Thymus (tissue), 11 donors: ENCODE measurements around the gene CST5. TPM values are rescaled to one million over a fixed set of nuclear protein-coding genes. Genes with fewer than 3 reads are reported as not detected.
"Not testable (repeated sequence)": the region's sequence is repeated elsewhere in the genome, so short reads cannot be mapped to it uniquely, and the experiment has no call there.

ENCODE experiments used
- DNase-seq, 9 donors: peaks; one replicate each; pipeline ENCODE4 v3.0.0-alpha.2; 2013; ENCODE audit warnings: low spot score in 9 of 9, low read depth in 6 of 9, missing footprints in 1 of 9
- H3K27ac ChIP-seq, 2 donors: one replicate each; pipeline ENCODE4 v1.5.1; 2013; ENCODE audit warnings: control low read depth in 1 of 2, low read depth in 1 of 2, low read length in 1 of 2, mild to moderate bottlenecking in 1 of 2, moderate library complexity in 1 of 2
- H3K27me3 ChIP-seq, 2 donors: one replicate each; pipeline ENCODE4 v1.5.1; 2013; ENCODE audit warnings: low read length in 1 of 2; ENCODE audit not compliant: control insufficient read depth in 2 of 2, insufficient read depth in 1 of 2
- H3K36me3 ChIP-seq, 2 donors: one replicate each; pipeline ENCODE4 v1.5.1; 2013; ENCODE audit warnings: low read length in 1 of 2, mild to moderate bottlenecking in 1 of 2, moderate library complexity in 1 of 2; ENCODE audit not compliant: control insufficient read depth in 2 of 2, insufficient read depth in 2 of 2
- H3K4me1 ChIP-seq, 2 donors: one replicate each; pipeline ENCODE4 v1.5.1; 2013; ENCODE audit warnings: low read length in 2 of 2; ENCODE audit not compliant: control insufficient read depth in 2 of 2, insufficient read depth in 2 of 2
- H3K4me3 ChIP-seq, 2 donors: one replicate each; pipeline ENCODE4 v1.5.1; 2013; ENCODE audit warnings: low read length in 2 of 2, control low read depth in 1 of 2, mild to moderate bottlenecking in 1 of 2
- H3K9me3 ChIP-seq, 2 donors: one replicate each; pipeline ENCODE4 v1.5.1; 2013; ENCODE audit warnings: low read length in 1 of 2, mild to moderate bottlenecking in 1 of 2; ENCODE audit not compliant: control insufficient read depth in 2 of 2, insufficient read depth in 1 of 2
- WGBS: extraction: QIAGEN DNeasy Blood & Tissue Kit; methylation state at CpG from one replicate; pipeline ENCODE4 v1.1.7; 2013; 5-methylcytosine and 5-hydroxymethylcytosine counted together
- polyA plus RNA-seq: library from polyadenylated mRNA; stranded (reverse); fragments of 200-250 nt; gene quantifications from one replicate; pipeline ENCODE4 v1.2.3, GENCODE V29; 2013
- total RNA-seq: library from RNA; stranded (reverse); fragments of 120-200 nt; gene quantifications from one replicate; pipeline ENCODE4 v1.2.4, GENCODE V29; 2013
- donor health status: healthy.

Gene CST5
- total and polyA plus RNA-seq, 2 donors: 0.98 TPM; not detected in 1

DNA sequence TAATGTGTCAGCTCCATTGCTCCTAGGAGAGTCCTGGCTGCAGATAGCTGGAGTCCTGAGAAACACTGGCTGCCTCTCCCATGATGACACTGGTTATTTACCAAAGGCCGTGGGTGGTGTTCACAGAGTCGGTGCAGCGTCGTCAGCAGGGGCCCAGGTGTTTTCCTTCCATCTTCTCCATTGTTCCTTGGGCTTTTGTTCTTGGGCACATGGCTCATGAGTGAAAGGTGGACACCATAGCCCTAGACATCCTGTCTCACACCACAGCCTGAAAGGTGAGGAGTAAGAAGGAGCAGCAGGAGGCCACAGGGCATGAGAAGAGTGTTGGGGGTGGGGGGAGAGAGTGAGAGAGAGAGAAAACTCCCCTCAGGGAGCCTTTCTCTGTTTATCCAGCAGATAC lies 9.1 kb downstream of the CST5 start:
- 65% methylated on average over 4 of the region's 4 CpGs for WGBS
- Histone ChIP-seq H3K9me3 (no peaks in the 10 kb centered on the region), H3K27me3 (peaks cover 0 to 5% of the 10 kb centered on the region in 2 donors), H3K36me3 (no peaks in the 10 kb centered on the region), H3K4me1 (peaks cover 24 to 65% of the 10 kb centered on the region in 2 donors), H3K4me3 (no peak overlapping the region), H3K27ac (peak overlapping the region in 1 of 2 donors; percentile 58)
- no peak for DNase-seq

DNA sequence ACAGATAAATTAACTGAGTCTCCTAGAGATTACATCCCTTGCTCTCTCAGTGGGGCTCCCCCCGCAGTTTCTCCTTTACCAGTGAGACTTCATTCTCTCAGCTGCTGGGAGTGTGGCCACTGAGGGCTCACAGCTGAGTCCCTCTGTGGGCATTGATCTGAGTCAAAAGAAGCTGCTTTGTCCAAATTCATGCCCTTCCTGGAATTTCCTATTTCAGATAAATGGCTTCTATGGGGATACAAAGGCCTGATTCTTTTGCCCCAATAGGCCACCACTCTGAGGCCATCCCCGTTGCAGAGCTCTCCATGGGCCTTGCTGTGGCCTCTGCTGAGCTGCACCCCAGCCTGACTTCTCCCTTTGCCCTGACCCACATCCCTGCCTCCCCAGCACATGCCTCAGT lies 10.0 kb downstream of the CST5 start:
- H3K4me3 ChIP-seq: no peak overlapping the region
- H3K36me3 ChIP-seq: no peaks in the 10 kb centered on the region
- H3K9me3 ChIP-seq: no peaks in the 10 kb centered on the region
- peaks cover 16 to 55% of the 10 kb centered on the region in 2 donors for H3K4me1 ChIP-seq
- H3K27me3 ChIP-seq: peaks cover 0 to 5% of the 10 kb centered on the region in 2 donors
- H3K27ac ChIP-seq: no peak overlapping the region
- no peak for DNase-seq
- WGBS: 95% methylated on average over 2 of the region's 2 CpGs

DNA sequence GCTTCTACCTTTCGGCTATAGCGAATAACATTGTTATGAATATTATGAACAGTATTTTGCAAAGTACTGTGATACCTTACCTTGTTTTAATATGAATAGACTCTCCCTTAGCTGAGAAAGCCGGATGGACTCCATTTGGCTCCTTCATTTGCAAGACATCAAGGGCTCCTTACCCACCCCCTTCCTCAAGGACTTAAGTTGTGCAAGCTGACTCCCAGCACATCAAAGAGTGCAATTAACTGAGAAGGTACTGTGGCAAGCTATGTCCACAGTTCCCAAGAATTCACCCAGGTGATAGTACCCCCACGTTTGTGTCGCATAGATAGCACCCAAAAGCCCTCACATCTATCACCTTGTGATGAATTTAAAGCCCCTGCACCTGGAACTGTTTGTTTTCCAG lies 11.2 kb downstream of the CST5 start:
- peaks cover 7 to 44% of the 10 kb centered on the region in 2 donors for H3K4me1 ChIP-seq
- H3K36me3 ChIP-seq: no peaks in the 10 kb centered on the region
- peaks cover 0 to 5% of the 10 kb centered on the region in 2 donors for H3K27me3 ChIP-seq
- H3K9me3 ChIP-seq: no peaks in the 10 kb centered on the region
- no peak for DNase-seq
- H3K4me3 ChIP-seq: no peak overlapping the region
- H3K27ac ChIP-seq: no peak overlapping the region
- 64% methylated on average over 5 of the region's 5 CpGs for WGBS

DNA sequence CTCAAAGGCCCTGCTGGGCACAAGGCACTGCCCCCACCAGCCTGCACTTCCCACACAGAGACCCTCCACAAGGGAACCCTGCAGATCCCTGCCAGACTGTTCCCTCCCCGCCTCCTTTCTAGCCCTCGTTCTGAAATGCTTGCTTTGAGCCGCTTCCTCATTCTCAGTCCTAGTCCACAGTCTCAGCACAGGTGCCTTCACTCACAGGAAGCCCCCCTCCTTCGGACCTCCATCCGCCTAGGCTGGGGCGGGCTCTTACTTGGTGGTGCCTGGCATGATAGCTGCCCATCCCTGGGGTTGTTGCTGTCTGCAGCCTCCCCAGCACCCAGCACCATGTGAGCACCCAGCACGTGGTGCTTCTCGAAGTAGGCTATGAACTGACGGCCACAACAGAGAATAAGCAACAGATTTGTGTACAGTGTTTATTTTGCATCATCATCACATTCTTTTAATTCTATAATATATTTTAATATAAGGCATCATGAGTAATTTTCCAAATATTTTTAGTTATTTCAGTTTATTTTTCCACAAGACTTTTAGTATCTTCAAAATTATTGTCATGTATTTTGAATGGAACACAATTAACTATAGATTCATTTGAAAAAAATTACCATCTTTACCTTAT lies 12.3 kb downstream of the CST5 start:
- WGBS: 26% methylated on average over 9 of the region's 9 CpGs
- H3K9me3 ChIP-seq: no peaks in the 10 kb centered on the region

DNA sequence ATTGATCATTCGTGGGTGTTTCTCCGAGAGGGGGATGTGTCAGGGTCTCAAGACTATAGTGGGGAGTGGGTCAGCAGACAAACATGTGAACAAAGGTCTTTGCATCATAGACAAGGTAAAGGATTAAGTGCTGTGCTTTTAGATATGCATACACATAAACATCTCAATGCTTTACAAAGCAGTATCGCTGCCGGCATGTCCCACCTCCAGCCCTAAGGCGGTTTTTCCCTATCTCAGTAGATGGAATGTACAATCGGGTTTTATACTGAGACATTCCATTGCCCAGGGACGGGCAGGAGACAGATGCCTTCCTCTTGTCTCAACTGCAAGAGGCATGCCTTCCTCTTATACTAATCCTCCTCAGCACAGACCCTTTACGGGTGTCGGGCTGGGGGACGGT lies 18.8 kb downstream of the CST5 start:
- H3K27me3 ChIP-seq, H3K9me3 ChIP-seq, H3K4me1 ChIP-seq, H3K36me3 ChIP-seq, H3K4me3 ChIP-seq, DNase-seq, H3K27ac ChIP-seq: not testable (repeated sequence)
- WGBS: 70% methylated on average over 9 of the region's 10 CpGs

More for the DNA sequence above, 12.3 kb downstream of the CST5 start:
- H3K27ac ChIP-seq: peak overlapping the region; percentile 20 to 69
- no peak overlapping the region for H3K4me3 ChIP-seq
- peaks cover 0 to 5% of the 10 kb centered on the region in 2 donors for H3K27me3 ChIP-seq
- H3K36me3 ChIP-seq: no peaks in the 10 kb centered on the region
- DNase-seq: peak in 3 of 9 donors; percentile 45 to 56 (median 50)
- H3K4me1 ChIP-seq: peaks cover 5 to 39% of the 10 kb centered on the region in 2 donors

DNA sequence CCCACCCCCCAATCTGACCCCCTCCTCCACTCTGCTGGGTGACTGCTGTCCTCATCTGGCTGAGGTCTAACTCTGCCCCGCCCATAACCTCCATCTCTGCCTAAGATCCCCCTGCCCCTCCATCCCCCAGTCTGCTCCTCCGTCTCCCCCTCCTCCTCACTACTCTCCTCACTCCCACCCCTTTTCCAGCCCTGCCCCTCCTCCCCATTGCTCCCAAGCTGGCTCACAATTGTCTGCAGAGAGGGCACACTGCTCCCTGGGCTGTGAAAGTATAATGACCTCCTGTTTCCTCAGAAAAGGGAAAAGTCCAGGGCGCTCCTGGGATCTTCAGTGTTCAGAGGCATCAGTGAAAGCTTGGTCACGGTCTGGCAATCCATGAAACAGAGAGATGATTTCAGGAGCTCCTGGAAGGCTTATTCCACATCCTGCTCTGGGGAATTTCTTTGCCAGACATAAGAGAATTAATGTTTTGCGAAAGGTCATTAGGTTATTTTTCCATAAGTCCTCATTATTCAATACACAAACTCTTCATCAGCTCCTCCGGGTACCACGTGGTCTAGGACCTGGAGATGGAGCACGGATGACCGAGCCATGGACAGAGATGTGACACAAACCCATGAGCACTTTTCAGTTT lies 21.5 kb downstream of the CST5 start:
- Histone ChIP-seq H3K4me1 (no peaks in the 10 kb centered on the region), H3K27ac (no peak overlapping the region), H3K27me3 (no peaks in the 10 kb centered on the region), H3K36me3 (no peaks in the 10 kb centered on the region), H3K9me3 (no peaks in the 10 kb centered on the region), H3K4me3 (no peak overlapping the region)
- DNase-seq: no peak
- 73% methylated on average over 9 of the region's 9 CpGs for WGBS

DNA sequence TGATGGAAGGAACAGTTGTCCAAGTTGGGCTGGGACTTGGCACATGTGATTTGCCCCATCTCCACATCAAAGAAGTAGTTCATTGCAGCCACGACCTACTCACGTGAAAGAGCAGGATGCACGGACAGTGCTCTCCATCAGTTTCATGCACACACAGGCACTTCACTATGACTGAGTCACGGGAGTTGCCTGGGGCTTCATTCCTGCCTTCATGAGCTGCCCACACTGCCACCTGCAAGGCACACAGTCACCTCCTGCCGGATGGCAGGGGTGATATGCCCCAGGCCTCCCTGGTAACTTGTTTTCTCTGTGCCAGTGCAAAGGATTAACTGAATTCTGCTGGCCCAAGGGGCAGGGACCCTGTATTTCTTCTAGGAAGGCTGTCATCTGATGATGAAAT lies 22.8 kb downstream of the CST5 start:
- H3K4me1 ChIP-seq: no peaks in the 10 kb centered on the region
- H3K27ac ChIP-seq: no peak overlapping the region
- no peak overlapping the region for H3K4me3 ChIP-seq
- no peak for DNase-seq
- no peaks in the 10 kb centered on the region for H3K9me3 ChIP-seq
- 90% methylated on average over 5 of the region's 5 CpGs for WGBS
- H3K27me3 ChIP-seq: no peaks in the 10 kb centered on the region
- no peaks in the 10 kb centered on the region for H3K36me3 ChIP-seq

DNA sequence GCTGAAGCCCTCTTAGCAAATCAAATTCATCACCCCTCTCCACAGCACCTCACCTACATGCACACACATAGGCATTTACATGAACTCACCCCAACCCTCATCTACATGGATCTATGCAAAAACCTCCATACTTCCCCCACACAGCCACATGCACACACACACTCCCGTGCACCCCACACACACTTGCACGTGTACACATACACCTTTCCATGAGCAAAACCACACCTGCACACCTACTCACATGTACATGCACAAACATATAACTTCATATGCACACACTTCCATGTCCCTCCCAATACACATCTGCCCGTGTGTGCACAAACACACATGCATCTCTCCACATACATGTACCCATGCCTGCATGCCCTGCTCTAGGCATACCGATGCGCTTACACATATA lies 23.3 kb downstream of the CST5 start:
- Histone ChIP-seq H3K27ac (no peak overlapping the region), H3K4me1 (no peaks in the 10 kb centered on the region), H3K9me3 (no peaks in the 10 kb centered on the region), H3K36me3 (no peaks in the 10 kb centered on the region), H3K27me3 (no peaks in the 10 kb centered on the region), H3K4me3 (no peak overlapping the region)
- DNase-seq: no peak
- 96% methylated on average over 5 of the region's 5 CpGs for WGBS

DNA sequence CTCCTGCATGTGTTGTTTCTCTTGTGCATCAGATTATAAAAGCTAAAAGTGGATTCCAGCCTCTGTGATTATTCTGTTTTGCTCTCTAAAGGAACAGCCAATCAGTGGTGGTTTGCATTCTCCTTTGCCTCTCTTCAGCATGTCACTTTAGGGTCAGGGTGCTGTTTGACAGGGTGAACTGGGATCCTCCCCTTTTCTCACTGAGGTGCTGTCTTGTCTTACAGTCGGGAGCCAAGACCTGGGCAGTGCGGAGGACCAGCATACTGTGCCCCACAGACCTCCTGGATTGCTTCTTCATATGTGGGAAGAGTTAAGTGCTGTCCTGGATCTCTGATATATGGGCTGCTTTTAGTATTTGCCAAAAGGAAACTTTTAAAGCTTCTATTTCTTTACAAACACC lies 37.9 kb downstream of the CST5 start:
- Histone ChIP-seq H3K9me3 (no peaks in the 10 kb centered on the region), H3K27me3 (no peaks in the 10 kb centered on the region), H3K4me1 (no peaks in the 10 kb centered on the region), H3K4me3 (no peak overlapping the region), H3K36me3 (no peaks in the 10 kb centered on the region), H3K27ac (no peak overlapping the region)
- no peak for DNase-seq
- 64% methylated on average over 2 of the region's 2 CpGs for WGBS
